Endothelial cell of umbilical vein (primary cell): ENCODE results near the gene SLC38A10. TPM values are rescaled to one million over a fixed set of nuclear protein-coding genes. Genes with fewer than 3 reads are reported as not detected.

Experiments used
- BruUV-seq: library from RNA; stranded (reverse); fragments of 400-500 nt; replicated peaks from 2 replicates; lab custom pipeline; 2021; lab: Mats Ljungman, UMichigan
- CTCF ChIA-PET: fragments of 300-600, 350-600 bp; sonication (Branson Sonifier 250); formaldehyde crosslinking; loops from one replicate; lab custom pipeline; 2021; ENCODE audit warnings: antibody characterized with exemption, inconsistent platforms; lab: Charles Lee
- POLR2A ChIA-PET: fragments of 300-600, 350-600 bp; sonication (Branson Sonifier 250); formaldehyde crosslinking; loops from one replicate; lab custom pipeline; 2021; ENCODE audit warnings: antibody characterized with exemption, inconsistent platforms; lab: Charles Lee
- DNase-seq: peaks from one replicate; pipeline ENCODE4 v3.0.0-alpha.2; 2011; ENCODE audit warnings: low read depth, low spot score
- FAIRE-seq: peaks from 2 replicates; lab custom pipeline; 2011; peaks lifted over from hg19 to GRCh38; lab: Jason Lieb, UNC
- H2AFZ ChIP-seq: 2 replicates; pipeline ENCODE4 v1.6.0; 2012; ENCODE audit warnings: low read depth, low read length, control low read depth, inconsistent platforms
- H3K27ac ChIP-seq: 2 replicates; pipeline ENCODE4 v1.5.1; 2011; ENCODE audit warnings: low read depth, mild to moderate bottlenecking, control low read depth, low read length, moderate library complexity; ENCODE audit not compliant: insufficient read depth
- H3K27me3 ChIP-seq, 2 experiments: 2 replicates each; pipeline versions ENCODE4 v1.6.0 to v1.6.1; 2011; ENCODE audit warnings: low read length in 2 of 2, mixed read lengths in 1 of 2; ENCODE audit not compliant: control insufficient read depth in 2 of 2, insufficient read depth in 2 of 2
- H3K36me3 ChIP-seq, 2 experiments: 2 replicates in 1 of 2; 3 replicates in 1 of 2; pipeline ENCODE4 v1.5.1; 2011; ENCODE audit warnings: low read length in 2 of 2, mild to moderate bottlenecking in 1 of 2, moderate library complexity in 1 of 2; ENCODE audit not compliant: control insufficient read depth in 2 of 2, insufficient read depth in 2 of 2; ENCODE audit errors: extremely low read depth in 1 of 2
- H3K4me1 ChIP-seq: 3 replicates; pipeline ENCODE4 v1.5.1; 2011; ENCODE audit warnings: mild to moderate bottlenecking, low read length; ENCODE audit not compliant: control insufficient read depth, insufficient read depth; ENCODE audit errors: extremely low read depth
- H3K4me2 ChIP-seq: 2 replicates; pipeline ENCODE4 v1.6.1; 2011; ENCODE audit warnings: low read length, control low read depth, mixed read lengths; ENCODE audit not compliant: insufficient read depth
- H3K4me3 ChIP-seq, 3 experiments: fragments of 200-600 bp in 1 of 3; sonication (generic), shearing (Covaris generic) in 1 of 3; replicated peaks in 1 of 3; 2 replicates each; pipeline ENCODE4 v1.5.1; 2011 to 2016; ENCODE audit warnings: control low read depth in 3 of 3, low read length in 3 of 3, mild to moderate bottlenecking in 2 of 3, inconsistent platforms in 1 of 3, low read depth in 1 of 3, moderate library complexity in 1 of 3; ENCODE audit not compliant: insufficient read depth in 1 of 3
- H3K79me2 ChIP-seq: 2 replicates; pipeline ENCODE4 v1.6.0; 2012; ENCODE audit warnings: low read length, inconsistent platforms; ENCODE audit not compliant: control insufficient read depth, insufficient read depth
- H3K9ac ChIP-seq: replicated peaks from 2 replicates; pipeline ENCODE3; 2011; ENCODE audit warnings: low read length, control low read depth; ENCODE audit not compliant: insufficient read depth; ENCODE audit errors: extremely low read depth
- H3K9me1 ChIP-seq: replicated peaks from 3 replicates; pipeline ENCODE4 v1.6.0; 2011; ENCODE audit warnings: mild to moderate bottlenecking, low read length; ENCODE audit not compliant: control insufficient read depth, insufficient read depth; ENCODE audit errors: extremely low read depth
- H3K9me3 ChIP-seq: replicated peaks from 2 replicates; pipeline ENCODE4 v1.5.1; 2012; ENCODE audit warnings: low read length, inconsistent platforms; ENCODE audit not compliant: control insufficient read depth, insufficient read depth
- H4K20me1 ChIP-seq: replicated peaks from 2 replicates; pipeline ENCODE3; 2011; ENCODE audit warnings: mild to moderate bottlenecking, low read length; ENCODE audit not compliant: control insufficient read depth, insufficient read depth; ENCODE audit errors: extremely low read depth
- EZH2 ChIP-seq: IDR thresholded peaks from 2 replicates; pipeline ENCODE4 v1.6.1; 2012; ENCODE audit warnings: borderline replicate concordance, low read depth, mild to moderate bottlenecking, moderate library complexity, low read length, inconsistent platforms; ENCODE audit not compliant: severe bottlenecking
- FOS ChIP-seq: IDR thresholded peaks from 2 replicates; pipeline ENCODE4 v1.6.1; 2011; ENCODE audit warnings: mild to moderate bottlenecking, low read length, moderate library complexity, borderline replicate concordance; ENCODE audit not compliant: insufficient read depth
- GATA2 ChIP-seq: IDR thresholded peaks from 2 replicates; pipeline ENCODE4 v1.7.0; 2011; ENCODE audit warnings: low read depth, mild to moderate bottlenecking, moderate library complexity, mixed read lengths, low read length; ENCODE audit not compliant: insufficient read length, insufficient read depth
- JUN ChIP-seq: IDR thresholded peaks from 2 replicates; pipeline ENCODE4 v1.6.1; 2011; ENCODE audit warnings: borderline replicate concordance, low read depth; ENCODE audit not compliant: insufficient read length, insufficient read depth
- MAX ChIP-seq: IDR thresholded peaks from 2 replicates; pipeline ENCODE4 v1.6.1; 2011; ENCODE audit not compliant: insufficient read depth, insufficient read length
- MYC ChIP-seq: IDR thresholded peaks from one replicate; pipeline ENCODE4 v1.6.1; 2011; ENCODE audit warnings: mild to moderate bottlenecking, low read depth, low read length
- POLR2A ChIP-seq: IDR thresholded peaks from 2 replicates; pipeline ENCODE4 v1.6.1; 2012; ENCODE audit warnings: low read depth, mild to moderate bottlenecking, control low read depth, low read length
- POLR2AphosphoS5 ChIP-seq: IDR thresholded peaks from 2 replicates; pipeline ENCODE4 v1.6.1; 2012; ENCODE audit warnings: low read depth, mild to moderate bottlenecking, control low read depth, low read length, moderate library complexity; ENCODE audit not compliant: insufficient read depth
- dilution Hi-C: fragments of 300-500 bp; cut with MboI; formaldehyde crosslinking; loops from one replicate; pipeline ENCODE4 v1.15.0; 2019; ENCODE audit warnings: low sequenced_read_pairs; ENCODE audit not compliant: extremely low pct_ligation_motif_present
- intact Hi-C: fragments of 100-400 bp; cut with micrococcal nuclease; formaldehyde crosslinking; loops from one replicate; pipeline ENCODE4 v1.10.0; 2022
- polyA plus RNA-seq, 4 experiments: library from polyadenylated mRNA; depleted of rRNA in 3 of 4; stranded (reverse) in 3 of 4; unstranded in 1 of 4; fragments of >200 nt; gene quantifications; 2 replicates each; pipeline versions ENCODE4 v1.2.1 to v1.2.3, GENCODE V29; 2011 to 2012; ENCODE audit warnings: missing spikeins in 1 of 4
- total RNA-seq: library from RNA; stranded (reverse); gene quantifications from 2 replicates; pipeline ENCODE4 v1.2.3, GENCODE V29; 2021
- TF ChIP-seq, protein P1 (sequence below), 2 donors: IDR thresholded peaks; 1 replicate in 1 of 2; 2 replicates in 1 of 2; pipeline ENCODE4 v1.5.1; 2011; ENCODE audit warnings: low read length in 2 of 2, mild to moderate bottlenecking in 2 of 2, moderate library complexity in 2 of 2, control low read depth in 1 of 2, inconsistent platforms in 1 of 2, low read depth in 1 of 2; ENCODE audit not compliant: insufficient read depth in 1 of 2; ENCODE audit errors: extremely low read depth in 1 of 2

SLC38A10 gene
- total and polyA plus RNA-seq, 2 donors (not counting 3 experiments of a cell fraction or from before 2014, with no cell fraction given), result 72.7 to 113 TPM

DNA sequence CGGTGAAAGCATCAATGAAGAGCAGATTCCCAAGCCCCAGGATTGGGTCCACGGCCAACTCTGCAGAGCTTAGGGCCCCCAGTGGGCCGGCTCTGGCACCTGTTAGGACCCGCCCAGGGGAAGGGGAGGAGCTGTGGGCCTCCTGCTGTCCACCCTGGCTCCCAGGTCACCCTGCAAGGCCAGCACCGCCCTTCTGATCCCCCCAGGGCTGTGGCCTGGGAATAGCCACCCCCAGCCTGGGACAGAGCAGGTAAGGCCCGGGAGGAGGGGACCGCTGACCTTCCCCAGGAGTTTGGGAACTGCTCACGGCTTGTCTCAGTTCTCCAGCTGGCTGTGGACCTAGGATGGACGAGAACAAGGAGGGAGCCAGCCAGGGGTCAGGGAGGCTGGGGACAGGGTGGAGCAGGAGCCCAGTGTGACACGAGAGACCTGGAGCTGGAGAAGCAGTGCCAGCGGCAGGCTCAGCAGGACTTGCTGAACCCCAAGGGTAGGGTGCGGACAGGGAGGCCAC lies 39.3 kb upstream of the SLC38A10 start:
- Histone ChIP-seq H3K4me2 (no peak overlapping the region), H3K27ac (no peak overlapping the region), H3K79me2 (no peaks in the 10 kb centered on the region), H3K27me3 (no peaks in the 10 kb centered on the region), H3K36me3 (no peaks in the 10 kb centered on the region), H3K4me3 (no peak overlapping the region), H2AFZ (no peak overlapping the region), H3K9me1 (no peaks in the 10 kb centered on the region), H3K9me3 (no peaks in the 10 kb centered on the region), H3K9ac (no peak overlapping the region), H4K20me1 (no peaks in the 10 kb centered on the region), H3K4me1 (peaks cover 9% of the 10 kb centered on the region)
- FAIRE-seq (no peak), DNase-seq (no peak)
- CTCF ChIA-PET, result interaction anchor here (0.9 to 2.0 kb wide), 2 partner anchors 25 to 150 kb away, joined by 4 to 7 read pairs; no protein-coding TSS in a partner anchor
- TF ChIP-seq FOS, result no peak
- TF ChIP-seq, protein P1, sequence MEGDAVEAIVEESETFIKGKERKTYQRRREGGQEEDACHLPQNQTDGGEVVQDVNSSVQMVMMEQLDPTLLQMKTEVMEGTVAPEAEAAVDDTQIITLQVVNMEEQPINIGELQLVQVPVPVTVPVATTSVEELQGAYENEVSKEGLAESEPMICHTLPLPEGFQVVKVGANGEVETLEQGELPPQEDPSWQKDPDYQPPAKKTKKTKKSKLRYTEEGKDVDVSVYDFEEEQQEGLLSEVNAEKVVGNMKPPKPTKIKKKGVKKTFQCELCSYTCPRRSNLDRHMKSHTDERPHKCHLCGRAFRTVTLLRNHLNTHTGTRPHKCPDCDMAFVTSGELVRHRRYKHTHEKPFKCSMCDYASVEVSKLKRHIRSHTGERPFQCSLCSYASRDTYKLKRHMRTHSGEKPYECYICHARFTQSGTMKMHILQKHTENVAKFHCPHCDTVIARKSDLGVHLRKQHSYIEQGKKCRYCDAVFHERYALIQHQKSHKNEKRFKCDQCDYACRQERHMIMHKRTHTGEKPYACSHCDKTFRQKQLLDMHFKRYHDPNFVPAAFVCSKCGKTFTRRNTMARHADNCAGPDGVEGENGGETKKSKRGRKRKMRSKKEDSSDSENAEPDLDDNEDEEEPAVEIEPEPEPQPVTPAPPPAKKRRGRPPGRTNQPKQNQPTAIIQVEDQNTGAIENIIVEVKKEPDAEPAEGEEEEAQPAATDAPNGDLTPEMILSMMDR (IDR thresholded peaks at IDR 0.05; ENCODE audit: extremely low read depth in 1 of 2, insufficient read depth in 1 of 2, low read depth in 1 of 2, low read length in 2 of 2), result no peak
- TF ChIP-seq GATA2, result no peak
- no peak for TF ChIP-seq MAX
- no peak for TF ChIP-seq POLR2AphosphoS5
- TF ChIP-seq POLR2A, result no peak
- no peak for TF ChIP-seq JUN
- TF ChIP-seq MYC, result no peak
- no peak for TF ChIP-seq EZH2
- intact Hi-C loops, result no loop called here
- dilution Hi-C loops, result no loop called here
- no TSS peak for BruUV-seq
- POLR2A ChIA-PET, result no interaction called here
